NCI-H748 treated with DMSO at 0.1 percent for 48 hours (cell line): ENCODE data around the gene STRN3.

ENCODE experiments used
- DNase-seq: peaks from one replicate; lab custom pipeline; 2025; lab: John Stamatoyannopoulos, UW

The STRN3 gene

GRCh38 chr14:30873308-30874119, 152.7 kb downstream of the STRN3 start:
- no peak for DNase-seq

GRCh38 chr14:30872602-30873001, 153.6 kb downstream of the STRN3 start:
- DNase-seq: no peak

- DNase-seq: no peak
These were observed 156.5 kb downstream of the STRN3 start for GRCh38 chr14:30869551-30870155.

GRCh38 chr14:30868736-30869135, 157.4 kb downstream of the STRN3 start:
- no peak for DNase-seq

- DNase-seq: no peak
These were observed 161.2 kb downstream of the STRN3 start for GRCh38 chr14:30864934-30865333.

GRCh38 chr14:30861200-30861599, 165.0 kb downstream of the STRN3 start:
- no peak for DNase-seq

- DNase-seq: no peak
These were observed 170.7 kb downstream of the STRN3 start for GRCh38 chr14:30855345-30856037.

- DNase-seq: no peak
These were observed 171.7 kb downstream of the STRN3 start for GRCh38 chr14:30854492-30854891.

GRCh38 chr14:30853946-30854345, 172.2 kb downstream of the STRN3 start:
- DNase-seq: no peak

GRCh38 chr14:30849983-30850382, 176.2 kb downstream of the STRN3 start:
- DNase-seq: no peak

GRCh38 chr14:30849354-30849753, 176.8 kb downstream of the STRN3 start:
- no peak for DNase-seq

GRCh38 chr14:30848449-30849240, 177.5 kb downstream of the STRN3 start:
- no peak for DNase-seq
